Upper lobe of left lung (tissue), 4 donors: ENCODE measurements around the gene ZNF710.

Experiments
- POLR2AphosphoS5 ChIP-seq, 2 donors: sonication (generic); formaldehyde crosslinking; IDR thresholded peaks; one replicate each; pipeline ENCODE4 v1.5.1; 2017; ENCODE audit warnings: antibody characterized with exemption in 2 of 2
- TF ChIP-seq, protein P1 (sequence below), 6 experiments: fragments of 450-650 bp in 4 of 6; fragments of 200-600 bp in 2 of 6; sonication (generic) in 2 of 6; IDR thresholded peaks; one replicate each; pipeline ENCODE4 v1.5.1; 2016 to 2019; ENCODE audit warnings: antibody characterized with exemption in 6 of 6

DNA sequence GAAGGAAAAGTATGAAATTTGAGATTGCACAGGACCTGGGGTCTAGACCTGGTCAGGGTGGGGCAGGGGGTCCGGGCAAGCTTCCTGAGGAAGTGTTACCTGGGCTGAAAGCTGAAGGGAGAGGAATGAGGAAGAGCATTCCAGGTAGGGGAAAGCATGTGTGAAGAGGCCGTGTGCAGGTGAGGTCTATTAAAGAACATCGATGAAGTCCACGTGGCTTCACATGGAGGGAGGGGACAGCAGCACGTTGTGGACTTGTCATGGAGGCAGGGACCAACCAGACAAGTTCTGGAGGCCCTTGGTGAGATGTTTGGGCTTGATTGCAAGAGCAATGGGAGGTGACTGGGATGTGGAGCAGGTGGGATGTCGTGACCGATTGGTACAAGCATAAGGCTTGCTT lies 54.1 kb downstream of the ZNF710 start:
- TF ChIP-seq, protein P1, sequence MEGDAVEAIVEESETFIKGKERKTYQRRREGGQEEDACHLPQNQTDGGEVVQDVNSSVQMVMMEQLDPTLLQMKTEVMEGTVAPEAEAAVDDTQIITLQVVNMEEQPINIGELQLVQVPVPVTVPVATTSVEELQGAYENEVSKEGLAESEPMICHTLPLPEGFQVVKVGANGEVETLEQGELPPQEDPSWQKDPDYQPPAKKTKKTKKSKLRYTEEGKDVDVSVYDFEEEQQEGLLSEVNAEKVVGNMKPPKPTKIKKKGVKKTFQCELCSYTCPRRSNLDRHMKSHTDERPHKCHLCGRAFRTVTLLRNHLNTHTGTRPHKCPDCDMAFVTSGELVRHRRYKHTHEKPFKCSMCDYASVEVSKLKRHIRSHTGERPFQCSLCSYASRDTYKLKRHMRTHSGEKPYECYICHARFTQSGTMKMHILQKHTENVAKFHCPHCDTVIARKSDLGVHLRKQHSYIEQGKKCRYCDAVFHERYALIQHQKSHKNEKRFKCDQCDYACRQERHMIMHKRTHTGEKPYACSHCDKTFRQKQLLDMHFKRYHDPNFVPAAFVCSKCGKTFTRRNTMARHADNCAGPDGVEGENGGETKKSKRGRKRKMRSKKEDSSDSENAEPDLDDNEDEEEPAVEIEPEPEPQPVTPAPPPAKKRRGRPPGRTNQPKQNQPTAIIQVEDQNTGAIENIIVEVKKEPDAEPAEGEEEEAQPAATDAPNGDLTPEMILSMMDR (IDR thresholded peaks at IDR 0.05): no peak
- TF ChIP-seq POLR2AphosphoS5 (IDR thresholded peaks at IDR 0.05): no peak
